Panc1 (cell line): ENCODE measurements around the gene ACP7.

ENCODE experiments used
- CTCF ChIP-seq: fragments of 450-650 bp; IDR thresholded peaks from 2 replicates; pipeline ENCODE4 v1.5.1; 2017; ENCODE audit warnings: mild to moderate bottlenecking
- POLR2AphosphoS5 ChIP-seq: IDR thresholded peaks from 2 replicates; pipeline ENCODE4 v1.6.1; 2012; ENCODE audit warnings: mild to moderate bottlenecking, low read depth, low read length, moderate library complexity
- SIN3A ChIP-seq: IDR thresholded peaks from 2 replicates; pipeline ENCODE4 v1.6.1; 2012; ENCODE audit warnings: low read depth, mild to moderate bottlenecking, low read length, moderate library complexity, borderline replicate concordance; ENCODE audit not compliant: insufficient read depth

- no peak for TF ChIP-seq CTCF
- no peak for TF ChIP-seq SIN3A
- TF ChIP-seq POLR2AphosphoS5: no peak
Measured at GRCh38 chr19:39052846-39053245, 31.3 kb upstream of the ACP7 start.
